H9 (cell line): ENCODE measurements around the gene NEDD4L. TPM values are rescaled to one million over a fixed set of nuclear protein-coding genes. Genes with fewer than 3 reads are reported as not detected.

Experiments
- DNase-seq: peaks from one replicate; pipeline ENCODE4 v3.0.0-alpha.2; 2017
- H2AFZ ChIP-seq: one replicate; pipeline ENCODE4 v1.6.1; 2013; ENCODE audit warnings: mild to moderate bottlenecking, low read length, control low read depth, moderate library complexity
- H2AK5ac ChIP-seq: 2 replicates; pipeline ENCODE4 v1.6.1; 2013; ENCODE audit warnings: low read length, control low read depth, mixed read lengths; ENCODE audit not compliant: insufficient read length
- H2BK120ac ChIP-seq: one replicate; pipeline ENCODE4 v1.6.1; 2013; ENCODE audit warnings: low read depth, mild to moderate bottlenecking, low read length, control low read depth, inconsistent platforms; ENCODE audit not compliant: poor library complexity, severe bottlenecking
- H2BK12ac ChIP-seq: 2 replicates; pipeline ENCODE4 v1.6.1; 2013; ENCODE audit warnings: low read length, control low read depth, mixed read lengths, low read depth; ENCODE audit not compliant: insufficient read length
- H2BK15ac ChIP-seq: 2 replicates; pipeline ENCODE4 v1.6.1; 2013; ENCODE audit warnings: low read depth, low read length, control low read depth
- H2BK20ac ChIP-seq: one replicate; pipeline ENCODE4 v1.6.1; 2013; ENCODE audit warnings: low read depth, mild to moderate bottlenecking, low read length, control low read depth, inconsistent platforms; ENCODE audit not compliant: poor library complexity, severe bottlenecking
- H2BK5ac ChIP-seq: 2 replicates; pipeline ENCODE4 v1.6.1; 2013; ENCODE audit warnings: low read length, control low read depth, mixed read lengths; ENCODE audit not compliant: insufficient read length
- H3K14ac ChIP-seq: 2 replicates; pipeline ENCODE4 v1.6.1; 2013; ENCODE audit warnings: low read length, control low read depth; ENCODE audit not compliant: insufficient read depth
- H3K18ac ChIP-seq: 2 replicates; pipeline ENCODE4 v1.6.1; 2013; ENCODE audit warnings: low read depth, mild to moderate bottlenecking, mixed read lengths, low read length, control low read depth; ENCODE audit not compliant: insufficient read length
- H3K23ac ChIP-seq: 2 replicates; pipeline ENCODE4 v1.6.1; 2013; ENCODE audit warnings: low read length, control low read depth, mixed read lengths, low read depth; ENCODE audit not compliant: insufficient read length
- H3K23me2 ChIP-seq: 2 replicates; pipeline ENCODE4 v1.6.1; 2013; ENCODE audit warnings: low read depth, mild to moderate bottlenecking, mixed read lengths, low read length, control low read depth; ENCODE audit not compliant: insufficient read length, poor library complexity, severe bottlenecking
- H3K27ac ChIP-seq: 2 replicates; pipeline ENCODE4 v1.5.1; 2013; ENCODE audit warnings: low read length, control low read depth, mixed read lengths, low read depth; ENCODE audit not compliant: insufficient read length
- H3K27me3 ChIP-seq: 2 replicates; pipeline ENCODE4 v1.6.1; 2013; ENCODE audit warnings: low read length, control low read depth, inconsistent platforms; ENCODE audit not compliant: insufficient read depth
- H3K4ac ChIP-seq: 2 replicates; pipeline ENCODE4 v1.6.1; 2013; ENCODE audit warnings: low read depth, mild to moderate bottlenecking, control low read depth, inconsistent platforms, low read length, moderate library complexity
- H3K4me1 ChIP-seq: 2 replicates; pipeline ENCODE4 v1.6.1; 2013; ENCODE audit warnings: low read length, control low read depth, inconsistent platforms; ENCODE audit not compliant: insufficient read depth
- H3K4me2 ChIP-seq: 2 replicates; pipeline ENCODE4 v1.6.1; 2013; ENCODE audit warnings: low read length, control low read depth, mixed read lengths; ENCODE audit not compliant: insufficient read length, insufficient read depth
- H3K56ac ChIP-seq: 2 replicates; pipeline ENCODE4 v1.6.1; 2013; ENCODE audit warnings: low read depth, mild to moderate bottlenecking, mixed read lengths, low read length, control low read depth; ENCODE audit not compliant: insufficient read length
- H3K79me1 ChIP-seq: 2 replicates; pipeline ENCODE4 v1.6.1; 2013; ENCODE audit warnings: low read depth, mild to moderate bottlenecking, moderate library complexity, low read length, control low read depth, inconsistent platforms; ENCODE audit not compliant: insufficient read depth, poor library complexity, severe bottlenecking
- H3K79me2 ChIP-seq: 2 replicates; pipeline ENCODE4 v1.6.1; 2013; ENCODE audit warnings: low read length, control low read depth, inconsistent platforms; ENCODE audit not compliant: insufficient read depth
- H3K9ac ChIP-seq: 2 replicates; pipeline ENCODE4 v1.6.1; 2013; ENCODE audit warnings: low read length, control low read depth, mixed read lengths; ENCODE audit not compliant: insufficient read length; ENCODE audit errors: extremely low read depth
- H3K9me3 ChIP-seq: one replicate; pipeline ENCODE4 v1.6.1; 2013; ENCODE audit warnings: low read depth, low read length, inconsistent platforms; ENCODE audit not compliant: control insufficient read depth
- H3T11ph ChIP-seq: one replicate; pipeline ENCODE4 v1.6.1; 2013; ENCODE audit warnings: mild to moderate bottlenecking, low read length, control low read depth, inconsistent platforms
- H4K20me1 ChIP-seq: one replicate; pipeline ENCODE4 v1.6.1; 2013; ENCODE audit not compliant: control insufficient read depth, insufficient read length, insufficient read depth
- H4K5ac ChIP-seq: 2 replicates; pipeline ENCODE4 v1.6.1; 2013; ENCODE audit warnings: low read depth, mild to moderate bottlenecking, mixed read lengths, low read length, control low read depth; ENCODE audit not compliant: insufficient read length
- H4K8ac ChIP-seq: replicated peaks from 2 replicates; pipeline ENCODE4 v1.6.1; 2013; ENCODE audit warnings: low read length, control low read depth, mixed read lengths, low read depth; ENCODE audit not compliant: insufficient read length
- H4K91ac ChIP-seq: 2 replicates; pipeline ENCODE4 v1.6.1; 2013; ENCODE audit warnings: low read depth, mild to moderate bottlenecking, moderate library complexity, mixed read lengths, low read length, control low read depth; ENCODE audit not compliant: insufficient read length
- H3K27ac Mint-ChIP-seq, 3 experiments: 2 replicates in 2 of 3; 3 replicates in 1 of 3; pipeline ENCODE4 v1.8.0; 2020 to 2021; ENCODE audit warnings: mixed read lengths in 3 of 3, mild to moderate bottlenecking in 1 of 3, moderate library complexity in 1 of 3
- H3K27me3 Mint-ChIP-seq: 2 replicates; pipeline ENCODE4 v1.8.0; 2021; ENCODE audit warnings: low read depth, mild to moderate bottlenecking, moderate library complexity, mixed read lengths
- H3K36me3 Mint-ChIP-seq, 3 experiments: 2 replicates in 2 of 3; 3 replicates in 1 of 3; pipeline ENCODE4 v1.8.0; 2020 to 2021; ENCODE audit warnings: low read depth in 3 of 3, mixed read lengths in 3 of 3; ENCODE audit not compliant: insufficient read depth in 1 of 3
- H3K4me1 Mint-ChIP-seq, 2 experiments: 2 replicates each; pipeline ENCODE4 v1.8.0; 2020; ENCODE audit warnings: mixed read lengths in 2 of 2
- H3K4me3 Mint-ChIP-seq, 2 experiments: 2 replicates in 1 of 2; 3 replicates in 1 of 2; pipeline ENCODE4 v1.8.0; 2020 to 2021; ENCODE audit warnings: mild to moderate bottlenecking in 2 of 2, mixed read lengths in 2 of 2, moderate library complexity in 1 of 2
- H3K9me3 Mint-ChIP-seq, 2 experiments: 2 replicates in 1 of 2; 3 replicates in 1 of 2; pipeline ENCODE4 v1.8.0; 2020; ENCODE audit warnings: mild to moderate bottlenecking in 2 of 2, mixed read lengths in 2 of 2, moderate library complexity in 1 of 2
- WGBS: extraction: QIAGEN DNeasy Blood & Tissue Kit; methylation state at CpG from one replicate; pipeline ENCODE4 v1.1.7; 2013; ENCODE audit warnings: missing lambda C conversion rate, low lambda C conversion rate, mixed read lengths; ENCODE audit not compliant: insufficient read length; ENCODE audit errors: extremely low coverage; 5-methylcytosine and 5-hydroxymethylcytosine counted together
- total RNA-seq: library from RNA; stranded (reverse); gene quantifications from 2 replicates; pipeline ENCODE4 v1.2.1, GENCODE V29; 2021
- TF ChIP-seq, protein P1 (sequence below): fragments of 200-600 bp; sonication (generic); conservative IDR thresholded peaks from 3 replicates; pipeline ENCODE4 v1.8.0; 2021; ENCODE audit warnings: antibody characterized with exemption, mild to moderate bottlenecking

The NEDD4L gene
- total RNA-seq, 1 experiment from 2014 or later, result 76.3 TPM

DNA sequence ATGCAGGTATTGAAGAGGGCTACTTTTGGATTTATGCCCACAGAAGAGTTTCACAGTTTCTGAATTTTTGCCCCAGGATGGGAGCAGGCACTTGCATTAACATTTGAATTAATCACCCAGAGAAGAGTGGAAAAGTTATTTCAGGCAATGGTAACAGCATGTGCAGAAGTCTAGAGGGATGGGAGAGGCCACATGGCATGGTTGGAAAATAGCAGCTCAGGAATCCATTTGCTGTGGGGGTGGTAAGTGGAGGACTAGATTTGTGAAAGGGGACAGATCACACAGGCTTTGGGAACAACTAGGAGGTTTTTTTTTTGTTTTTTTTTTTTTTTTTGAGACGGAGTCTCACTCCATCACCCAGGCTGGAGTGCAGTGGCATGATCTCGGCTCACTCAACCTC, 65.2 kb downstream of the NEDD4L start:
- Histone ChIP-seq H3K9ac (no peak overlapping the region), H3K4ac (no peak overlapping the region), H3K18ac (no peak overlapping the region), H4K91ac (no peak overlapping the region), H3K9me3 (no peaks in the 10 kb centered on the region), H2AFZ (no peak overlapping the region), H3K4me2 (no peak overlapping the region), H3K14ac (no peak overlapping the region), H2BK20ac (no peak overlapping the region), H4K8ac (no peak overlapping the region), H3K23ac (no peak overlapping the region), H3K4me1 (peaks cover 5% of the 10 kb centered on the region; the same call in 1 of the 2 replicates), H2BK5ac (no peak overlapping the region), H3K27me3 (no peaks in the 10 kb centered on the region), H3K23me2 (no peaks in the 10 kb centered on the region), H2BK120ac (no peak overlapping the region), H4K5ac (no peak overlapping the region), H3K27ac (no peak overlapping the region), H3K79me2 (no peaks in the 10 kb centered on the region; the same call in 1 of the 2 replicates), H4K20me1 (no peaks in the 10 kb centered on the region), H3K79me1 (no peaks in the 10 kb centered on the region), H2AK5ac (no peak overlapping the region), H2BK12ac (no peak overlapping the region), H2BK15ac (no peak overlapping the region), H3K56ac (no peak overlapping the region), H3T11ph (no peak overlapping the region)
- H3K27ac Mint-ChIP-seq, result no peak overlapping the region
- TF ChIP-seq, protein P1, sequence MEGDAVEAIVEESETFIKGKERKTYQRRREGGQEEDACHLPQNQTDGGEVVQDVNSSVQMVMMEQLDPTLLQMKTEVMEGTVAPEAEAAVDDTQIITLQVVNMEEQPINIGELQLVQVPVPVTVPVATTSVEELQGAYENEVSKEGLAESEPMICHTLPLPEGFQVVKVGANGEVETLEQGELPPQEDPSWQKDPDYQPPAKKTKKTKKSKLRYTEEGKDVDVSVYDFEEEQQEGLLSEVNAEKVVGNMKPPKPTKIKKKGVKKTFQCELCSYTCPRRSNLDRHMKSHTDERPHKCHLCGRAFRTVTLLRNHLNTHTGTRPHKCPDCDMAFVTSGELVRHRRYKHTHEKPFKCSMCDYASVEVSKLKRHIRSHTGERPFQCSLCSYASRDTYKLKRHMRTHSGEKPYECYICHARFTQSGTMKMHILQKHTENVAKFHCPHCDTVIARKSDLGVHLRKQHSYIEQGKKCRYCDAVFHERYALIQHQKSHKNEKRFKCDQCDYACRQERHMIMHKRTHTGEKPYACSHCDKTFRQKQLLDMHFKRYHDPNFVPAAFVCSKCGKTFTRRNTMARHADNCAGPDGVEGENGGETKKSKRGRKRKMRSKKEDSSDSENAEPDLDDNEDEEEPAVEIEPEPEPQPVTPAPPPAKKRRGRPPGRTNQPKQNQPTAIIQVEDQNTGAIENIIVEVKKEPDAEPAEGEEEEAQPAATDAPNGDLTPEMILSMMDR, result no peak
- peaks cover 51 to 56% of the 10 kb centered on the region in 2 experiments for H3K4me1 Mint-ChIP-seq
- DNase-seq, result no peak
- H3K36me3 Mint-ChIP-seq, result peaks cover 0 to 12% (median 6%) of the 10 kb centered on the region in 3 experiments; a peak in 2 of 7 replicates
- no peaks in the 10 kb centered on the region for H3K9me3 Mint-ChIP-seq
- no peak overlapping the region for H3K4me3 Mint-ChIP-seq
- H3K27me3 Mint-ChIP-seq, result no peaks in the 10 kb centered on the region
- WGBS, result no CpG with 5 or more reads among the region's 2 CpGs
